ENCODE measurements around the gene SPON1.
"Not testable (repeated sequence)": the region's sequence is repeated elsewhere in the genome, so short reads cannot be mapped to it uniquely, and the experiment has no call there.

The SPON1 gene

GRCh38 chr11:14042686-14043465 is 80.4 kb downstream of the SPON1 start:
- no peak for DNase-seq

DNA sequence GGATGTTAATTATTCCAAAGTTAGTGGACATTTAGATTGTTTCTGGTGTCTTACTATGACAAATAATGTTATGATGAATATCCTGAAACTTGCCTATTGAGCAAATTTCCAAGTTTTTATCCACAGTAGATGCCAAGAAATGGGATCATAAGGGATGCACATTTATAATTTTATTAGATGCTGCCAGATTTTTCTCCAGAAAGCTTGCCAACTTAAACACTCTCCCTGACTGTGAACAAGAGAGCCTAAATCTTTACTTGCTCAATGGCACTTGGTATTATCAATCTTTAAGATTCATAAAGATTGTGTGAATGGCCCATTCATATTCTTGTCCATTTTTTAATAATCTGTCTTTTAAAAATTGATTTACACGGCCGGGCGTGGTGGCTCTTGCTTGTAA is 82.4 kb downstream of the SPON1 start:
- DNase-seq, result no peak

- no peak for DNase-seq
Measured at GRCh38 chr11:14045417-14045816, 82.9 kb downstream of the SPON1 start.

GRCh38 chr11:14052198-14052597 is 89.7 kb downstream of the SPON1 start:
- no peak for DNase-seq

DNA sequence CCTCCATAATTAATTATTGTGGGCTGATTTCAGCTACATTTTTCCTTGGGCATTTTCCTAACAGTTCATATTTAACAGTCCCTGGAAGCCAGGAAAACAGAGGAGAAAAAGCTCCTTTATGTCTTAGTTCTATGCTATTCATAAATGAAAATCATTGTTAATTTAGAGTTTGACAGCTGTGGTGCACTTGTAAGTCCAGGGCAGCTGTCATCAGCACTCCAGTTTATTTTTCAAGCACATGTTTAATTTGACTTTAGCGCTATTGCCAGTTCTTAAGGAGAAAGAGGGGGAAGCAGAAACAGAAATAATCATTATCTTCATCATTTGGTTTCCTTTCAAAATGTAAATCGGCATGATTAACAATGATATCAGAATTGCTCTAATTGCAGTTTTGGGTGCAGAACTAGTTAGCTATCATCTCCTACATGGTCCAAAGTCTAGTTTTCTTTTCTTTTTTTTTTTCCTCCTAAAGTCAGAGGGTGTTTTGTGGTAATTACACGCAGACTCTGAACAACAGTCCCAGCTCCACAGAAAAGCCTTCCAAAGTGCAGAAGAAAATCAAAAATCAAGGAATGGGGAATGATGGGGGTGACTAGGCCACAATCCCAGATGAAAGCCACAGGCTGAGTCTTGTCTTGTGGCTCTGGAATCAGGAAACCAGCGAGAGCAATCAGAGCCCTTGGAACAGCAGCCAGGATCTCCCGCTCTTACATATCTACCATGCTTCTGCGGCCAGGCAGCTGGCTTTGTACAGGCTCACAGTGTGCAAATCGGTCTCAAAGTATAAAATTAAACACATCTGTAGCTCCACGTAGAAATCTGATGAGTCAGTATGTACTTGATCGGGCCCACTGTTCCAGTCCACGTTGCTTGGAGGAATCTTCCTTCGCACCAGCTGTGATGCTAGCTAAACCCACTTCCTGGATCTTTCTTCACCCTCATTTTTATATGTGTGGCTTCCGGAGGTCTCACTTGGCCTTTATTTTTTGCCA is 91.9 kb downstream of the SPON1 start:
- DNase-seq, result no peak

DNA sequence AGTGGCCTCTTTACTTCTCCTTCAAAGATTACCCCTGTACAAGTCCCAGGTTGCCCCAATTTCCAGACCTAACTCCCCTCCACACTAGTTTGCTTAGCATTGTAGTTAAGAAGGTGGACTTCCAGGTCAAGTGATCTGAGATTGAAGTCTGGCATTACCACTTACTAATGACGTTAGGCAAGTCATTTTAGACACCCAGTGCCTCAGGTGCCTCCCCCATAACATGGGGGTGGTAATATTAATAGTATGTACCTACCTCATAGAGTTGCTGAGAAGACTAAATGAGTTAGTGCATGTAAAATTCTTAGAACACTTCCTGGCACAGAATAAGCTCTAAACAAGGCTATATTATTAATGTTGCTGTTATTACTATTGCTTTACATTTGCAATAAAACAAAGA is 93.4 kb downstream of the SPON1 start:
- DNase-seq, result no peak

DNA sequence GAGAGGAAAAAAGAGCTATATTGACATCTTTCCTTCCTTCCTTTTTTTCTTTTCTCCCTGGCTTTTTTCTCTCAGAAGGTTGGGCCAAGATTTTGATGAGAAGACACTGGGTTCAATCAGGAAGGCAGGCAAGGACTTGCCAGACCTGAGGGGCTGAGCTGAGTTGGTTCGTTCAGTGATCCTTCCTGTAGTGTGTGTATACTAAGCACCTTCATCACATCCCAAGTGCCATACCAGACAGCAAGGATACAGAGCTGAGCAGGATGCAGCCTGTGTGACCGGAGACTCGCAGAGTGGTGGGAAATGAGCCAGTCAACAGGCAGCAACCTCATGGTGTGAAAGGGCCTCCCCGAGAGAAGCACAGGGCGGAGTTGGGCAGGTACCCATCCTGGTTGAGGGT is 95.5 kb downstream of the SPON1 start:
- no peak for DNase-seq

DNA sequence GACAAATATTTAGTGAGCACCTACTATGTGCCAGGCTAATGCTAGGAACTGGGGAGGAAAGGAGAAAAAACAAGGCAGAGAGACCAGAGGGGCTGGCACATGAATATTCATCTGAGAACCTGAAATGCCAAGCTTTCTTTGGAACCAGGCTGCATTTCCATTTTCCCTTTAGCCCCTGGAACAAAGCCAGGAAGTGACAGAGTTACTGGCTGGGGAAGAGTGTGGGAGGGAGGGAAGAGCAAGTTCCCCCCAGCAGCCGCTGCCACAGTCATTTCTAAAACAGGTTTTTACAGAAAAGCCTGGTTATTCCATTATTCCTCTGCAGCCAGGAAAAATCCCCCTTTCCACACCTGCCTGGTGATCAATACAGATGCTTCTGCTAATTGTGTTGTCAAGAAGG is 97.0 kb downstream of the SPON1 start:
- DNase-seq, result no peak

- no peak for DNase-seq
Measured at GRCh38 chr11:14061721-14062120, 99.2 kb downstream of the SPON1 start.

DNA sequence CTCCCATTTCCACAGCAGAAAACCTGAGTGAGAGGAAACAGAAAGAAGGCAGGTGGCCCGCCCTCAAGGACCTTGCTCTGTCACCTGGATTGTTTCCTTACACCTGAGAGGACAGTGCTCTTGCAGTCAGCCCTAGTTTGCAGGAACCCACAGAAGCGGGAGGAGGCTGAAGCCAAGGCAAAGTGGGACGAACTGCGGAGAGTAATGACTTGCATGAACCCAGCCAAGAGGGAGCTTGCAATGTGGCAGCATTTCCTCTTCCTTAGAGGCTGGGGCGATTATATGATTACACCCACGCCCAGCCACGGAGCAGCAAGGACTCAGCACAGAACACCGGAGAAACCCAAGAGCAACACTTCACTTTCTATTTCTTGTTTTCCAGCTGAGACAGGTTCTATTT is 102.6 kb downstream of the SPON1 start:
- no peak for DNase-seq

DNA sequence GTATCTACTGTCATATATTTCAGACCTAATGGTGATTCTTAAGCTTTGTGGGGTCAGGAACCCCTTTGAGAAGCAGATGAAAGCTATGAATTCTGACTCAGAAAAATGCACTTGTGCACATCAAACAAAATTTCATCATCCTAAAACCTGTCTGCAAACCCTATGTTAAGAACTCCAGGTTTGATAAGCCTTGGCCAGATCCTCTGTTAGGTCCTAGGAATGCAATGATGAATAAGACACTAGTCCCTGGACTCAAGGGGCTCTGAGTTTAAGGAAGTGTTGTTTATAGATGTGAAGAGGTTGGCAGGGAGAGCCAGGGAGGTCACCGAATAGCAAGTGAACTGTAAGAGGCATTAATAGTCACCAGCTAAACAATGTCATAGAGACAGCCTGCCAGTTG is 103.2 kb downstream of the SPON1 start:
- DNase-seq, result no peak

- no peak for DNase-seq
Measured at GRCh38 chr11:14067686-14068085, 105.2 kb downstream of the SPON1 start.

DNA sequence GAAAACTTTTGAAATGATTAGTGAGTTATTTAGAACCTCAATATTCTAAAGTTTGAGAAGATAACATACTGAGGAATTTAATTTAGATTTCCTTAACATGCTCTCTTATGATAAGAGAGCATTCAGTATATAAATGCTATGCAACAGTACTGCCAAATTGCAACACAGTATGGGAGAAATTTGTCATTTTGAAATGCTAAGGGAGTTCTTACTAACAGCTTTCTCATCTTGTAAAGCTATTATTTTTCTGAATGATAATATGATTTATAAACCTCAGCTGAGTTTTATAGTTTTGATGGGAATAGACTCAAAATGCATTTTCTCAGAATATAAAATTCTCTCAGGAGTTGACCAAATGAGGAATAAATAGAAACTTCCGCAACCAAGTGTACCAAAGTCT is 108.4 kb downstream of the SPON1 start:
- no peak for DNase-seq

DNA sequence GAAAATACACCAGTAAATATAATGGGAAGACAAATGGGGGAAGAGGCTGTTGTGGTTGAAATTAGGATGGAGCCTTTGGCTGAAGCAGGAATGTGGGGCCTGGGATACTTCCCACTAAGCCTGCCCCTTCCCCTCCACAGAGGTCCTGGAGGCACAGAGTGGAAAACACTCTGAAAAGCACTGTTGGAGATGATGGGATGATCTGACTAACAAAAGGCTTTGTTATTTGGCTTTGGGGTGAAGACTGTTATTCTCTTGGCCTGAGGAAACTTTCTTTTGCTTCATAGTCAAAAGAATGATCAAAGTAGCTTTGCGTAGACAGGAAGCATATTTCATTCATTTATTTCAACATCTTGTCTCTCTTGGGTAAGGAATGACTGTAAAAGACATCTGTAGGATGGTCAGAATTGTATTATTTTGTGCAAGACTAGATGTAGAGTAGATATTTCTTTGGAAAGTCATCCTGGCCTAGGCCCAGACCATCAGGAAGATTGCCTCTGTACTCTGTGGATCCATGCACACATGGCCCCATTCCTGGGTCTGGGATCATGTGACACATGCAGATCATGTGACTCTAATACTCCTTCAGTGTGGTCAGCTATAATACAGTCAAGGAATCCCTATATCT is 111.4 kb downstream of the SPON1 start:
- no peak for DNase-seq

- DNase-seq, result no peak
Measured at GRCh38 chr11:14075118-14076078, 112.9 kb downstream of the SPON1 start.

- DNase-seq, result no peak
Measured at GRCh38 chr11:14079011-14079410, 116.5 kb downstream of the SPON1 start.

DNA sequence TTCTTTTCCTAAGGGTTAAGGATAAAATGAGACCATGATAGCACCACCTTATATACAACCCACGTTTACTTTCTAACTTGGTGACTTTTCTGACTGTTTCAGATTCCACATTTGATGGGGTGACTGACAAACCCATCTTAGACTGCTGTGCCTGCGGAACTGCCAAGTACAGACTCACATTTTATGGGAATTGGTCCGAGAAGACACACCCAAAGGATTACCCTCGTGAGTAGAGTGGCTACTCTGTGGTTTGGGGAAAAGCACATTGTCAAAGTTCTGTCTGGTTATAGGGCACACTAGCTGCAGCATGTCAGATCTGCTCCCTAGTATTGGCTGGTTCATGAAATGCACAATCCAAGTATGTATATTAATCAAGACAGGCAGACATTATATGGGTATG is 117.3 kb downstream of the SPON1 start:
- no peak for DNase-seq

GRCh38 chr11:14081581-14082231 is 119.2 kb downstream of the SPON1 start:
- DNase-seq, result no peak

GRCh38 chr11:14082338-14082737 is 119.8 kb downstream of the SPON1 start:
- DNase-seq, result no peak

DNA sequence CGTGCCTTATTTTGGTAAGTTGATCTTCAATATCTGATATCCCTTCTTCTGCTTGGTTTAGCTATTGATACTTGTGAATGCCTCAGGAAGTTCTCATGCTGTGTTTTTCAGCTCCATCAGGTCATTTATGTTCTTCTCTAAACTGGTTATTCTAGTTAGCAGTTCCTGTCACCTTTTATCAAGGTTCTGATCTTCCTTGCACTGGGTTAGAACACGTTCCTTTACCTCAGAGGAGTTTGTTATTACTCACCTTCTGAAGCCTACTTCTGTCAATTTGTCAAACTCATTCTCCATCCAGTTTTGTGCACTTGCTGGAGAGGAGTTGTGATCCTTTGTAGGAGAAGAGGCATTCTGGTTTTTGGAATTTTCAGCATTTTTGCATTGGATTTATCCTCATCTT is 126.3 kb downstream of the SPON1 start:
- DNase-seq, result not testable (repeated sequence)

DNA sequence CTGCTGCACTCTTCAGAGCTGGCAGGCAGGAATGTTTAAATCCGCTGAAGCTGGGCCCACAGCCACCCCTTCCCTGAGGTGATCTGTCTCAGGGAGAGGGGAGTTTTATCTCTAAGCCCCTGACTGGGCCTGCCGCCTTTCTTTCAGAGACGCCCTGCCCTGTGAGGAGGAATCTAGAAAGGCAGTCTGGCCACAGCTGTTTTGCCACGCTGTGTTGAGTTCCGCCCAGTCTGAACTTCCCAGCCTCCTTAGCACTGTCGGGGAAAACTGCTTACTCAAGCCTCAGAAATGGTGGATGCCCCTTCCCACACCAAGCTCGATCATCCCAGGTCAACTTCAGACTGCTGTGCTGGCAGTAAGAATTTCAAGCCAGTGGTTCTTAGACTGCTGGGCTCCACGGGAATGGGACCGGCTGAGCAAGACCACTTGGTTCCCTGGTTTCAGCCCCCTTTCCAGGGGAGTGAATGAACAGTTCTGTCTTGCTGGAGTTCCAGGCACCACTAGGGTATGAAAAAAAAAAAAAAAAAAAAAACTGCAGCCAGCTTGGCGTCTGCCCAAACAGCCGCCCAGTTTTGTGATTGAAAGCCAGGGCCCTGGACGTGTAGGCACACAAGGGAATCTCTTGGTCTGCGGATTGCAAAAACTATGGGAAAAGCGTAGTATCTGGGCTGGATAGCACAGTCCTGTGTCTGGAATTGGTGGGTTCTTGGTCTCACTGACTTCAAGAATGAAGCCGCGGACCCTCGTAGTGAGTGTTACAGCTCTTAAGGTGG is 127.4 kb downstream of the SPON1 start:
- DNase-seq, result no peak
